NB4 (cell line): ENCODE data around the gene CRAMP1.

Experiments
- CTCF ChIP-seq: IDR thresholded peaks from one replicate; pipeline ENCODE4 v1.5.1; 2012; ENCODE audit warnings: low read depth, low read length
- MAX ChIP-seq: IDR thresholded peaks from 2 replicates; pipeline ENCODE4 v1.6.1; 2011; ENCODE audit warnings: low read depth, low read length
- MYC ChIP-seq: IDR thresholded peaks from 2 replicates; pipeline ENCODE4 v1.6.1; 2011; ENCODE audit warnings: low read depth, low read length
- POLR2A ChIP-seq: IDR thresholded peaks from 2 replicates; pipeline ENCODE4 v1.6.1; 2011; ENCODE audit warnings: mild to moderate bottlenecking; ENCODE audit not compliant: insufficient read length; ENCODE audit errors: extremely low read depth

- TF ChIP-seq POLR2A (no peak), MAX (no peak), CTCF (no peak), MYC (no peak)
Observed at GRCh38 chr16:1583180-1583579, 29.0 kb upstream of the CRAMP1 start.
